ENCODE results near the gene CFAP74.

DNA sequence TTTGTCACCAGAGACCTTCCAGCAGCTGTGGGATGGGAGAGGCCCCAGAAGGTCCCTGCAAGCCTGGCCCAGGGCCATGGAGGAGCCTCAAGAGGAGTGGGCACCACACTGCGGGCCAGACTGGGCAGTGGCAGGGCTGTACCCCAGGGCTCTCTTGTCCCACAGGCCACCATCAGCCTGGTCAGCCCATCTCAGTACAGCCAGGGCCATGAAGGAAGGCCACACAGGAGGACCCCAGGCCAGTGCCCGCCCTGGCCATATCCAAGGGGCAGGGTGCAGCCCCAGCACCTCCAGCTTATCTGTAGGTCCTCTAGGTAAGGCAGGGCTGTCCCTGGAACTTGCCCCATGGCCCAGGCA is 109.6 kb downstream of the CFAP74 start:
- TF ChIP-seq, protein P1, sequence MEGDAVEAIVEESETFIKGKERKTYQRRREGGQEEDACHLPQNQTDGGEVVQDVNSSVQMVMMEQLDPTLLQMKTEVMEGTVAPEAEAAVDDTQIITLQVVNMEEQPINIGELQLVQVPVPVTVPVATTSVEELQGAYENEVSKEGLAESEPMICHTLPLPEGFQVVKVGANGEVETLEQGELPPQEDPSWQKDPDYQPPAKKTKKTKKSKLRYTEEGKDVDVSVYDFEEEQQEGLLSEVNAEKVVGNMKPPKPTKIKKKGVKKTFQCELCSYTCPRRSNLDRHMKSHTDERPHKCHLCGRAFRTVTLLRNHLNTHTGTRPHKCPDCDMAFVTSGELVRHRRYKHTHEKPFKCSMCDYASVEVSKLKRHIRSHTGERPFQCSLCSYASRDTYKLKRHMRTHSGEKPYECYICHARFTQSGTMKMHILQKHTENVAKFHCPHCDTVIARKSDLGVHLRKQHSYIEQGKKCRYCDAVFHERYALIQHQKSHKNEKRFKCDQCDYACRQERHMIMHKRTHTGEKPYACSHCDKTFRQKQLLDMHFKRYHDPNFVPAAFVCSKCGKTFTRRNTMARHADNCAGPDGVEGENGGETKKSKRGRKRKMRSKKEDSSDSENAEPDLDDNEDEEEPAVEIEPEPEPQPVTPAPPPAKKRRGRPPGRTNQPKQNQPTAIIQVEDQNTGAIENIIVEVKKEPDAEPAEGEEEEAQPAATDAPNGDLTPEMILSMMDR (conservative IDR thresholded peaks at IDR 0.05; ENCODE audit: low read depth, low read length) = no peak
- TF ChIP-seq POLR2A (IDR thresholded peaks at IDR 0.05; ENCODE audit: low read depth, low read length) (no peak), RAD21 (IDR thresholded peaks at IDR 0.05; ENCODE audit: low read length) (no peak), FOS (IDR thresholded peaks at IDR 0.05; ENCODE audit: low read depth, low read length) (no peak), MAFK (IDR thresholded peaks at IDR 0.05; ENCODE audit: low read depth, low read length) (no peak)
